HepG2 (cell line): ENCODE measurements around the gene CBX2. TPM values are rescaled to one million over a fixed set of nuclear protein-coding genes. Genes with fewer than 3 reads are reported as not detected.

Experiments used
- CBX2 ChIP-seq, 2 experiments: fragments of 200-600 bp in 1 of 2; sonication (generic); formaldehyde crosslinking in 1 of 2; IDR thresholded peaks; 2 replicates each; pipeline versions ENCODE4 v1.7.0 to v1.8.1; 2018 to 2022; ENCODE audit warnings: low read depth in 2 of 2, low read length in 1 of 2, mild to moderate bottlenecking in 1 of 2, missing genetic modification reagents in 1 of 2
- CREB3 ChIP-seq: sonication (generic); formaldehyde crosslinking; IDR thresholded peaks from 2 replicates; pipeline ENCODE4 v1.5.0; 2020; ENCODE audit warnings: missing genetic modification reagents
- EEA1 ChIP-seq: sonication (generic); formaldehyde crosslinking; IDR thresholded peaks from 2 replicates; pipeline ENCODE4 v1.5.1; 2020; ENCODE audit warnings: mild to moderate bottlenecking, missing genetic modification reagents, borderline replicate concordance
- KAT2B ChIP-seq: fragments of 150-350 bp; IDR thresholded peaks from 2 replicates; pipeline ENCODE4 v1.6.1; 2014; ENCODE audit warnings: low read depth, low read length, borderline replicate concordance
- MAFG ChIP-seq: sonication (generic); formaldehyde crosslinking; IDR thresholded peaks from 2 replicates; pipeline ENCODE4 v1.5.1; 2020; ENCODE audit warnings: mild to moderate bottlenecking, missing genetic modification reagents
- MBNL3 ChIP-seq: fragments of 250-450 bp; sonication (Bioruptor Pico); conservative IDR thresholded peaks from 2 replicates; pipeline ENCODE4 v1.8.0; 2022; ENCODE audit warnings: mild to moderate bottlenecking, inconsistent platforms
- SOX13 ChIP-seq, 3 experiments: fragments of 450-650 bp in 1 of 3; sonication (generic) in 1 of 3; formaldehyde crosslinking in 1 of 3; IDR thresholded peaks in 2 of 3; conservative IDR thresholded peaks in 1 of 3; 2 replicates each; pipeline versions ENCODE4 v1.5.0 to v1.6.1; 2016 to 2020; ENCODE audit warnings: antibody characterized with exemption in 1 of 3, mild to moderate bottlenecking in 1 of 3, missing compliant biosample characterization in 1 of 3, missing genetic modification reagents in 1 of 3, moderate library complexity in 1 of 3
- U2AF1 ChIP-seq: fragments of 200-400 bp; formaldehyde crosslinking; optimal IDR thresholded peaks from 2 replicates; pipeline ENCODE3; 2017; ENCODE audit warnings: mild to moderate bottlenecking, low read depth, low read length
- ZBTB14 ChIP-seq: sonication (generic); formaldehyde crosslinking; IDR thresholded peaks from 2 replicates; pipeline ENCODE4 v1.4.0; 2020; ENCODE audit warnings: missing genetic modification reagents
- ZBTB38 ChIP-seq: sonication (generic); formaldehyde crosslinking; IDR thresholded peaks from 2 replicates; pipeline ENCODE4 v1.5.1; 2020; ENCODE audit warnings: mild to moderate bottlenecking, missing genetic modification reagents
- ZNF589 ChIP-seq: sonication (generic); formaldehyde crosslinking; conservative IDR thresholded peaks from 2 replicates; pipeline ENCODE4 v1.8.0; 2022; ENCODE audit warnings: mild to moderate bottlenecking, moderate library complexity, missing genetic modification reagents
- polyA plus RNA-seq, 8 experiments: library from polyadenylated mRNA; depleted of rRNA in 3 of 8; stranded (reverse) in 7 of 8; unstranded in 1 of 8; fragments of >200 nt; fragmentation: Illumina TruSeq in 4 of 8; extraction: Trizol in 4 of 8; gene quantifications; 2 replicates each; pipeline versions ENCODE4 v1.2.1 to v1.2.3, GENCODE V29; 2011 to 2016; ENCODE audit warnings: low read depth in 4 of 8, missing spikeins in 1 of 8, mixed read lengths in 1 of 8; ENCODE audit not compliant: insufficient read depth in 1 of 8
- total RNA-seq, 5 experiments: library from RNA; depleted of rRNA; stranded (reverse); fragments of >200 nt; fragmentation: Illumina TruSeq; extraction: Trizol; gene quantifications; 2 replicates each; pipeline ENCODE4 v1.2.3, GENCODE V29; 2016; ENCODE audit warnings: low read depth in 1 of 5
- TF ChIP-seq, protein P1 (sequence below): sonication (generic); formaldehyde crosslinking; conservative IDR thresholded peaks from 2 replicates; pipeline ENCODE4 v1.4.0; 2020; ENCODE audit warnings: missing genetic modification reagents
- TF ChIP-seq, protein P2 (sequence below): sonication (generic); formaldehyde crosslinking; IDR thresholded peaks from 2 replicates; pipeline ENCODE4 v1.8.0; 2022; ENCODE audit warnings: mild to moderate bottlenecking, missing genetic modification reagents; ENCODE audit not compliant: insufficient replicate concordance
- TF ChIP-seq, protein P3 (sequence below), 2 experiments: IDR thresholded peaks; 2 replicates each; pipeline ENCODE4 v1.6.1; 2011 to 2012; ENCODE audit warnings: low read length in 2 of 2, borderline replicate concordance in 1 of 2, low read depth in 1 of 2, mild to moderate bottlenecking in 1 of 2, moderate library complexity in 1 of 2

CBX2 gene
- total and polyA plus RNA-seq, 2 of the 13 experiments (the other 11 are each of a cell fraction or from before 2014, with no cell fraction given): 14.5 to 31.1 TPM

DNA sequence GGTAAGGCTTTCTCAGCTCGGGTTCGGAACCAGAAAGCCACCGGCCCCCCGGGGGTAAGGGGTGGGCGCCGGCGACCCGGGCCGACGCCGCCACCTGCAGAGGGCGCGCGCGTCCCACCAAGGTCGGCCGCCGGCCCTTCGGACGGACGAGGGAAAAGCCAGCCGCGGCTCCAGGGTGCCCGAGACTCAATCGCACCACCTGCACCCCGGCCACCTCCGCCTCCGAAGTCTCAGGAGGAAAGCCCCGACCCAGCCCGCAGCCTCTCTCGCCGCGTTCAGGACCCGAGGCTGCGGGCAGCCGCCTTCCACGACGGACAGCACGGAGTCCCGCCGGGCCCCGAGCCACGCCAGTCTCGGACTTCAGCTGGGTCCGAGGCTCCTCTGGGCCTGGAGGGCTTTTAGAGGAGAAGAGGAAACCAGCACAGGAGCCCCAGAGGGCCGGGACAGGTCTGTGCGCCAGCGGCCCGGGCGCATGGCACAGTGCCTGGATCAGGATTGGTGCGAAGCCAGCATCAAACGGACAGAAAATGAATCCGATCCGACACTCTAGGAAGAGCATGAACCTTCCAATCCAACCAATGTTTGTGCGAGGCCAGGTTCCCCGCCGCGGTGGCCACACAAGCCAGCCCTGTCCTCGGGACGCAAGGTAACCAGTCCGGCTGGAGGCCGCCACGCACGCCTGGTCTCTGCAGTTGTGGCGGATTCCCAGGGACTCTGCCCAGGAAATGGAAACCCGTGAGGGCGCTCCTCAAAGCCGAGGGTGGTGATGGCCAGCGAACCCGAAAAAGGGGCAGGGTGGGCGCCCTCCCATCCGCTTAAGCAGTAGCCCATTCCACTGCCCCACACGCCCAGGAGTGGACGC lies 12.2 kb downstream of the CBX2 start (continued):
- TF ChIP-seq, protein P1, sequence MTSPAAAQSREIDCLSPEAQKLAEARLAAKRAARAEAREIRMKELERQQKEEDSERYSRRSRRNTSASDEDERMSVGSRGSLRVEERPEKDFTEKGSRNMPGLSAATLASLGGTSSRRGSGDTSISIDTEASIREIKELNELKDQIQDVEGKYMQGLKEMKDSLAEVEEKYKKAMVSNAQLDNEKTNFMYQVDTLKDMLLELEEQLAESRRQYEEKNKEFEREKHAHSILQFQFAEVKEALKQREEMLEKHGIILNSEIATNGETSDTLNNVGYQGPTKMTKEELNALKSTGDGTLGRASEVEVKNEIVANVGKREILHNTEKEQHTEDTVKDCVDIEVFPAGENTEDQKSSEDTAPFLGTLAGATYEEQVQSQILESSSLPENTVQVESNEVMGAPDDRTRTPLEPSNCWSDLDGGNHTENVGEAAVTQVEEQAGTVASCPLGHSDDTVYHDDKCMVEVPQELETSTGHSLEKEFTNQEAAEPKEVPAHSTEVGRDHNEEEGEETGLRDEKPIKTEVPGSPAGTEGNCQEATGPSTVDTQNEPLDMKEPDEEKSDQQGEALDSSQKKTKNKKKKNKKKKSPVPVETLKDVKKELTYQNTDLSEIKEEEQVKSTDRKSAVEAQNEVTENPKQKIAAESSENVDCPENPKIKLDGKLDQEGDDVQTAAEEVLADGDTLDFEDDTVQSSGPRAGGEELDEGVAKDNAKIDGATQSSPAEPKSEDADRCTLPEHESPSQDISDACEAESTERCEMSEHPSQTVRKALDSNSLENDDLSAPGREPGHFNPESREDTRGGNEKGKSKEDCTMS (CRISPR knock-in tag): no peak
- TF ChIP-seq U2AF1 (no peak), SOX13 (IDR thresholded peaks at IDR 0.05) (no peak; the same call in 1 of the 2 replicates), SOX13 (CRISPR knock-in tag; conservative IDR thresholded peaks at IDR 0.05 in 1 of 2, IDR thresholded peaks at IDR 0.05 in 1 of 2) (no peak), EEA1 (CRISPR knock-in tag) (0 out of 2 replicates have a peak, but pooled peaks have one; percentile 56), ZNF589 (CRISPR knock-in tag) (no peak), MBNL3 (CRISPR knock-in tag) (no peak), MAFG (CRISPR knock-in tag) (no peak), KAT2B (no peak), ZBTB38 (CRISPR knock-in tag) (no peak; the same call in none of the 2 replicates), CREB3 (CRISPR knock-in tag) (no peak), ZBTB14 (CRISPR knock-in tag) (no peak), CBX2 (IDR thresholded peaks at IDR 0.05; ENCODE audit: low read depth, low read length) (no peak), CBX2 (CRISPR knock-in tag; IDR thresholded peaks at IDR 0.05; ENCODE audit: low read depth) (no peak)
- TF ChIP-seq, protein P2, sequence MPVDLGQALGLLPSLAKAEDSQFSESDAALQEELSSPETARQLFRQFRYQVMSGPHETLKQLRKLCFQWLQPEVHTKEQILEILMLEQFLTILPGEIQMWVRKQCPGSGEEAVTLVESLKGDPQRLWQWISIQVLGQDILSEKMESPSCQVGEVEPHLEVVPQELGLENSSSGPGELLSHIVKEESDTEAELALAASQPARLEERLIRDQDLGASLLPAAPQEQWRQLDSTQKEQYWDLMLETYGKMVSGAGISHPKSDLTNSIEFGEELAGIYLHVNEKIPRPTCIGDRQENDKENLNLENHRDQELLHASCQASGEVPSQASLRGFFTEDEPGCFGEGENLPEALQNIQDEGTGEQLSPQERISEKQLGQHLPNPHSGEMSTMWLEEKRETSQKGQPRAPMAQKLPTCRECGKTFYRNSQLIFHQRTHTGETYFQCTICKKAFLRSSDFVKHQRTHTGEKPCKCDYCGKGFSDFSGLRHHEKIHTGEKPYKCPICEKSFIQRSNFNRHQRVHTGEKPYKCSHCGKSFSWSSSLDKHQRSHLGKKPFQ (CRISPR knock-in tag): no peak
- TF ChIP-seq, protein P3, sequence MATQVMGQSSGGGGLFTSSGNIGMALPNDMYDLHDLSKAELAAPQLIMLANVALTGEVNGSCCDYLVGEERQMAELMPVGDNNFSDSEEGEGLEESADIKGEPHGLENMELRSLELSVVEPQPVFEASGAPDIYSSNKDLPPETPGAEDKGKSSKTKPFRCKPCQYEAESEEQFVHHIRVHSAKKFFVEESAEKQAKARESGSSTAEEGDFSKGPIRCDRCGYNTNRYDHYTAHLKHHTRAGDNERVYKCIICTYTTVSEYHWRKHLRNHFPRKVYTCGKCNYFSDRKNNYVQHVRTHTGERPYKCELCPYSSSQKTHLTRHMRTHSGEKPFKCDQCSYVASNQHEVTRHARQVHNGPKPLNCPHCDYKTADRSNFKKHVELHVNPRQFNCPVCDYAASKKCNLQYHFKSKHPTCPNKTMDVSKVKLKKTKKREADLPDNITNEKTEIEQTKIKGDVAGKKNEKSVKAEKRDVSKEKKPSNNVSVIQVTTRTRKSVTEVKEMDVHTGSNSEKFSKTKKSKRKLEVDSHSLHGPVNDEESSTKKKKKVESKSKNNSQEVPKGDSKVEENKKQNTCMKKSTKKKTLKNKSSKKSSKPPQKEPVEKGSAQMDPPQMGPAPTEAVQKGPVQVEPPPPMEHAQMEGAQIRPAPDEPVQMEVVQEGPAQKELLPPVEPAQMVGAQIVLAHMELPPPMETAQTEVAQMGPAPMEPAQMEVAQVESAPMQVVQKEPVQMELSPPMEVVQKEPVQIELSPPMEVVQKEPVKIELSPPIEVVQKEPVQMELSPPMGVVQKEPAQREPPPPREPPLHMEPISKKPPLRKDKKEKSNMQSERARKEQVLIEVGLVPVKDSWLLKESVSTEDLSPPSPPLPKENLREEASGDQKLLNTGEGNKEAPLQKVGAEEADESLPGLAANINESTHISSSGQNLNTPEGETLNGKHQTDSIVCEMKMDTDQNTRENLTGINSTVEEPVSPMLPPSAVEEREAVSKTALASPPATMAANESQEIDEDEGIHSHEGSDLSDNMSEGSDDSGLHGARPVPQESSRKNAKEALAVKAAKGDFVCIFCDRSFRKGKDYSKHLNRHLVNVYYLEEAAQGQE (IDR thresholded peaks at IDR 0.05; ENCODE audit: borderline replicate concordance in 1 of 2, low read depth in 1 of 2, low read length in 2 of 2): no peak
